Mucosa of gallbladder (tissue), 1 donor: ENCODE results near the gene CREB5. TPM values are rescaled to one million over a fixed set of nuclear protein-coding genes. Genes with fewer than 3 reads are reported as not detected.
"Not testable (repeated sequence)": the region's sequence is repeated elsewhere in the genome, so short reads cannot be mapped to it uniquely, and the experiment has no call there.

Experiments
- DNase-seq: peaks from one replicate; pipeline ENCODE4 v3.0.0-alpha.2; 2020; ENCODE audit warnings: low spot score
- total RNA-seq: library from RNA; stranded (reverse); gene quantifications from one replicate; pipeline ENCODE4 v1.2.1, GENCODE V29; 2021
- donor health status: DM: no; HTN: no; CAD: no.

Gene CREB5
- total RNA-seq, 1 donor from 2014 or later: 22.5 TPM

- DNase-seq: no peak
Observed at GRCh38 chr7:28548416-28548815, 136.1 kb downstream of the CREB5 start.

DNA sequence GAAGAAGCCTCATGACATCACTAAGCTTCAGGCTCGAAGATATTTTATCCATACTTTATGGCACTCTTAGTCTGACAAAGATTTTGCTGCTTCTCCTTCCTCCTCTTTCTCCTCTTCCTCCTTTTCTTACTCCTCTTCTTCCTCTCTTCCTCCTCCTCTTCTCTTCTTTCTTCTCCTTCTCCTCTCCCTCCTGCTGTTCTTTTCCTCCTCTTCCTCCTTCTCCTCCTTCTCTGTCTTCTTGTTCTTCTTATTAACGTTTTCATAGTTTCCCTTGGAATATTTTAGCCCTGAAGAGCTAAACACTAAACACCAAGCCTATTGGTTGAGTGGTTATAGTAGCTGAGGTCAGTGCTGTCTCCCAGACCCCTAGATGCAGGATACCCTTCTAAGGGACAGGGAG, 137.7 kb downstream of the CREB5 start:
- no peak for DNase-seq

DNA sequence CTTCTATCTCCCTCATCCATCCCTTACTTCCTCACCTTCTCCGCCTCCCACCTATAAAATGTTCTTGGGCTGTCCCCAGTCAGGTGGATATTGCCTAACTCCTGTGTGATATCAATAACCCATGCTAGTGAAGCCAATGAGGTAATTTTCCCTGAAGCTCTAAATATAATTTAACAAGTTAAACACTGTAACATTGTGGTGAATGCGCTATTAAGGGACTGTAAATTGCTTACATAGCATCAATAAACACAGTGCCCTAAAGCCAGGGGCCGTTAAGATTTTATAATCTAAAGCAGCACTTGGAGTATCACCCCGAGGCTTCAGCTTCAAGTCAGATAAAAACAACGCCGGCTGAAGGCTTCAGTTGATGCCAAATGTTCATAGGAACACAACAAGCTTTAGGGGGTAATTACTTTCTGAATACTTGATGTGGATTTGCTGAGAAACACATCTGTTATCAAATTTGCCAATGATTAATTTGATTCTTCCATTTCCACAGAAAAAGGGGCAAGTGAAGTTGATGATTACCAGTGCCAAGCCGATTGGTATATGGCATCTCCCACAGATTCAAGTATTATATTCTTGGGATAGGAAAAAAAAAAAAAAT, 138.4 kb downstream of the CREB5 start:
- no peak for DNase-seq

DNA sequence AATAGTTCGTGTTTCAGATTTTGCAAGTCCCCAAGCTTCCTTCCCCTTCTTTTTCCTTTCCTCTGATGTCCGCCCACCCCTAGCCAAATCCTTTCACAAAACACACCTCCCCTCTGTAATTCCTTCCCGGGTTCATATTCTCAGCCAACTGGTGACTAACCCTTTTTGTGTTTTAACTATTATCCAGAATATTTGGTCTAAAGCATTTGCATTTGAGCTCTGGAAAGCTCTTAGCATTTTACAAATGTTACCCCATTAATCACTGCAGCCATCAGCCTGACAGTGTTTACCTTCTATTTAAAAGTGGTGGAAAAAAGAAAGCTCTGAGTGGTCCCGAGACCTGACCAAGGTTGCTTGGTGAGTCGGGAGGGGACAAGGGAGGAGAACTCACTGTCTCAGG, 139.0 kb downstream of the CREB5 start:
- no peak for DNase-seq

- not testable (repeated sequence) for DNase-seq
Observed at GRCh38 chr7:28551766-28552165, 139.4 kb downstream of the CREB5 start.

GRCh38 chr7:28554802-28555471, 142.6 kb downstream of the CREB5 start:
- no peak for DNase-seq

DNA sequence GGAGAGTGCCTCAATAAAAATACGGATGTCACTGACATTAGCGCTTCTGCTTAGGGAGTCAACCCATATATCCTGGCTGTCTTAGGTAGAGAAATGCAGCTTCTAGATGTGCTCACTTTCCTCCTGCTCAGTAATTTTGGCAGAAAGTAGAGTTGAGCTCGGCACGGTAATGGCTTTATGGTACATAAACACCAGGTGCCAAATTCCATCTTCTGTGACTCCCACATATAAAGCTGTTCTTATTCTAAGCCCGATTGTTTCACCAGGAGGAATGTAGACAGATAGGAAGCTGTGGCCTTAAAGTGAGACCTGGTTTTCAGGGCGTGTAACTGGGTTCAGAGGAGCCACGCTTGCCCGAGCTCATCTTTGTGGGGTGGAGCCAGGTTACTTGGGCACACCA, 143.7 kb downstream of the CREB5 start:
- DNase-seq: no peak

DNA sequence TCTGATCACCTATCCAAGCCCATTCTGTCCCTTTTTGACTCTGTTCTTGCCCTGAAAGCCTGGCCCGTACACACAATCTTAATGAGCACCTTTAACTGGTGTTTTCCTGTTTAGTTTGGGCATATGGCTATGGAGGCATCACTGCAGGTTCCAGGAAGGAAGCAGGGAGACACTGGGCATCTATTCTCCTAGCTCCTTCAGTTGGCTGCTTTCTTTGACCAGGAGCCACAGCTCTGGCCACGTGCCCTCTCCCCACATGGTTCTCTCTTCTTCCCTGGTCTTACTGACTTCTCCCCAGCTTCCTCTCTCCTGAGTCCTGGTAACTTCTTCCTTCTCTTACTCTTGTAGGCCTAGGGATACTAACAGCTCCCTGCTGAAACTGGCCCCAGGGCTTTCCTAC, 144.4 kb downstream of the CREB5 start:
- no peak for DNase-seq

GRCh38 chr7:28558236-28558635, 145.9 kb downstream of the CREB5 start:
- no peak for DNase-seq

- no peak for DNase-seq
Observed at GRCh38 chr7:28560767-28561166, 148.4 kb downstream of the CREB5 start.

DNA sequence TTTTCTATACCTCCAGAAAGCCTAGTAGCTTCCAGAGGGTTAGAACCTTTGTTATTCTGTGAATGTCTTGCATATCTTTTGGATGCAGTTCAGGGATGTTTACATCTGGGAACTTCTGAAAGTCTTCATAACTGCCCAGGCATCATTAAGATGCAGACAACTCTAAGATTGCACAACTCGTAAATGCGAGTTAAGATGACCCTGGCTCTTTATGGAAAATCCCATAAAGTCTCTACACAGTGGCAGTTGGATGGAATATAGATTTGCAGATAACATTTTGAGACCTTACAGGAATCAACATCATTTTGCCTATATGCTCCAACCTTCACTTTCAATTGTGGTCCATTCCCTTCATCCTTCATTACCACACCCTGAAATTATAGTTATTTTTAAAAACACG, 151.7 kb downstream of the CREB5 start:
- no peak for DNase-seq

DNA sequence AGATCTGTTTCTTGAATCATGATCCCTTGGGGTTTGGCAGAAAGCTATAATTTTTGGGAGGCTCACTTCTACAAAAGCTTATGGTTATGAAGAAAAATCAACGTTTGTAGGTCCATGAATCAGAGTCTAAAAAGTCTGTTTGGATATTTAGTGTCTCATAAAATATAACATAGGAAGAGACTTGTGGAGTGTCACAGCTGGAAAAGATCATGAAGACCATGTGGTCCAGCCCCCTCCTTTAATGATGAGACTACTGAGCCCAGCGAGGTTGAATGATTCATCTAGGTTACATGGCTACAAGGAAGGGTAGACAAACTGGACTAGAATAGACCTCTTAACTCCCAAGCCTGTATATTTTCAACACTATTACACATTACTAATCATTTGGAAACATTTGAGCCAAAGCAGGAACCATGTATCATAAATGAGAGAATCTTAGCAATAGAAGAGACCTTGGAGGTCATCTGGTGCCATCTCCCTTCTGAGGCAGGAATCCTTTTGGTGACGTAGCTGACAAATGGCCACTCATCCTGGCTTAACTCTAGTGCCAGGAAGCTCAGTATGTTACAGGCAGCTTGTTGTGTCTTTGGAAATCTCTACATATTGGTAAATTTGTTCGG, 152.5 kb downstream of the CREB5 start:
- DNase-seq: no peak

GRCh38 chr7:28565980-28566379, 153.7 kb downstream of the CREB5 start:
- DNase-seq: no peak

DNA sequence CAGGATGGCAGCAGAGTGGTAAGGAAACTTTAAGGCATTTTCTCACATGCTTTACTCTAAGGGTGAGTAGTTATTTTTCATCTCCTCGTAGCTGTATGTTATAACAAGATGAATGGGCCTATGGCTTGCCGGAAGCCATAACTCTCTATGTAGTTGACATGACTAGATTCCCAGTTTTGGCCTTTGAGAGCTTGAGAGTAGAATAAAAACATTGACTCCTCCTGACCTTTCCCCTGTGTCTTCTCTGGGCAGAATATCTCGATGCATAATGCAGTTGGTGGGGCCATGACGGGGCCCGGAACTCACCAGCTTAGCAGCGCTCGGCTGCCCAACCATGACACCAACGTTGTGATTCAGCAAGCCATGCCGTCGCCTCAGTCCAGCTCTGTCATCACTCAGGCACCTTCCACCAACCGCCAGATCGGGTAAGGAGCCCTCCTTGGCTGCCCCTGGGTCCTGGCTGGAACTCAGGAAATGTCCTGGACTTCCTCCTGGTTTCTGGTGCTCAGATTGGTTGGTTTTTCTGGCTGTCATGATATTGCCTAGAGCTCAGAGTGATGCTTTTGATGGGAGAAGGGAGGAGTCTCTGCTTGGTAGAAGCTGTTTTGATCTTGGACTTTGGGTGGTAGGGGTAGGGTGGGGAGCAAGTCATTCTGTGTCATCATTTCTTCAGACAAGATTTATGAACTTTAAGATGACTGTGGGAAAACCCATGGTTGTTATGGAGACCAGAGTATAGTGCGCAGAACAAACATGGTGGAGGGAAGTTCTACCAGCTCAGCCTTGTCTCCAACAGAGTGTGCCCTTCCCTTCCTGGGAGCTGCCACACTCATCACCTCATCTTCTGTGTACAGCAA, 158.0 kb downstream of the CREB5 start:
- no peak for DNase-seq

DNA sequence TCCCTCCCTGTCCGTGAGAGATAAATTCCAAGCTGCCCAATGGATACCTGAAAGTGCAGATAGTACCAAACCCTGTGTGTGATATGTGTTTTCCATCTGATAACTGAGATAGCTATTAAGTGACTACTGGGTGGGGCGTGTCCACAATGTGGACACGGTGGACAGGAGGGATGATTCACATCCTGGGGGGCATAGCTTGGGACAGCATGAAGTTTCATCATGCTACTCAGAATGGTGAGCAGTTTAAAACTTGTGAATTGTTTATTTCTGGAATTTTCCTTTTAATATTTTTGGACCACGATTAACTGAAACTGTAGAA, 158.6 kb downstream of the CREB5 start:
- no peak for DNase-seq

- DNase-seq: no peak
Observed at GRCh38 chr7:28571405-28571804, 159.1 kb downstream of the CREB5 start.

- no peak for DNase-seq
Observed at GRCh38 chr7:28572321-28573058, 160.2 kb downstream of the CREB5 start.

DNA sequence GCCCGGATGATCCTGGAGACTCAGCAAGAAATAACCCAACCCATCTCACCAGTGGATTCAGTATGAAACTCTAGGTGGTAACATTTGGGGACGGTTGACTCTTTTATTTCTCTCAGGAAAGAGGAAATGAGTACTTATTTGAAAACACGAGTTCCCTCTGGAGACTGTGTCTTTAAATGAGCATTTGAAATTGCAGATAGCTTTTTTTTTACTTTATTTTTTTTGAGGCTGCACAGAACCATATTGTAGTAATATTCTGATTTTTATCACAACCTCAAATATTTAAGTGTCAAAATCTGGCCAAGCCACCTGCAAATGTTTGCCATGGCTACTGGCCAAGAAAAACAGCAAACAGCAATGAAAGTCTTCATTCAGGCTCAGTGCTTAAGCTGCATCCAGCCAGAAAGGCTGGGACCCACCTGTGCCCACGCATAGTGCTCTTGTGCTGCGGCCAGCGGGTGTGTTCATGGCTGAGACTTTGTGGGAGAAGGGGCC, 160.8 kb downstream of the CREB5 start:
- peak; percentile 29 for DNase-seq

GRCh38 chr7:28573651-28574301, 161.5 kb downstream of the CREB5 start:
- DNase-seq: no peak

- DNase-seq: no peak
Observed at GRCh38 chr7:28575241-28575643, 162.9 kb downstream of the CREB5 start.

DNA sequence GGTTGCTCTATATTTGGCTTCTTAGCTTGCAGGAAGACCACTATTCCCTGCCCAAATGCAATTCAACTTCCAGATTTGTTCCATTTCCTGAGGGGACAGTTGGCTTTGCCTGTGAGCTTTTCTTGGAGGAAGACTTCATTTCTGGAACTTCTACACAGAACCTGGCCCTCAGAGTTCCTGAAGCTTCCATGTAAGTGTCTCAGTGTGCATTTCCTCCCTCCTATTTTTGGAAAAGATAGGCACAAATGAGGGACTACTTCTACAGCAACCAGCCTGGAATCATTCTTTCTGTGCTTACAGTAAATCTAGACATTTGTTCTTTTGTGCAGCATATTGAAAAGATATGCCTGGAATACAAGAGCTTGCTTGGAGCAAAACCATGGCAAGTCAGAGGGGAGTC, 164.3 kb downstream of the CREB5 start:
- DNase-seq: no peak
